HPDE6-E6E7 (cell line): ENCODE data around the gene STEEP1.

ENCODE experiments used
- DNase-seq: peaks from one replicate; pipeline ENCODE4 v3.0.0; 2011; ENCODE audit warnings: missing footprints; ENCODE audit errors: extremely low spot score

STEEP1 gene

DNA sequence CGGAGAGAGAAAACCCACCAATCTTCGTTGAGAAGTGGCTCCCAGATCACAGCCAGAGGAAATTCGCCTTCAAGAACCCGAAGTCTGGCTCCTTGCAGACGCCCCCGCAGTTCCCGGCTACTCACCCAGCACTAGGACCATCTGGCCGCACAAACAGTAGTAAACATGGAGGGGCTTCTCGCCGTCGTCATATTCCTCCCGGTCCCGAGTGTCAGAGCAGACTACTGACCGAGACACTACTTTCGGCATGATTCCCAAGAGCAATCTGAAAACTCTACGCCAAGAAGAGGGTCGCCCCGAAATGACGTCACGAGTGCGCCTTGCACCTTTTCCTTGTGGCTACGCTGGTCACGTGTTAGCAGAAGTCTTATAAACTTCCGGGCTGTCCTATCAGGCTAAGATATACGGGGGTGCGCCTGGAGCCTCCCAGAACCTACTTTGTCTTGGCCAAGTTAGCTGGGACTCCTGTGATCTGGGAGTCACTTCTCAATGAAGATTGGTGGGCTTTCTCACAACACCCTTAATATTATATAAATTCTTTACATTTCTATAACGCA is at the start of gene STEEP1:
Gene STEEP1, minus strand, starts transcription at position 303 of the 557 bp plus-strand sequence. Its CDS starts 54 bp downstream, at position 249.
- peak; percentile 68 for DNase-seq

GRCh38 chrX:119614776-119615175 is 49.6 kb upstream of the STEEP1 start:
- DNase-seq: no peak

- DNase-seq: no peak
Measured at GRCh38 chrX:119607018-119607389, 41.8 kb upstream of the STEEP1 start.

GRCh38 chrX:119606280-119607017 is 41.2 kb upstream of the STEEP1 start, which contains the start of gene NKRF:
Gene NKRF, minus strand, starts transcription at chrX:119606424.
- peak; percentile 68 for DNase-seq

DNA sequence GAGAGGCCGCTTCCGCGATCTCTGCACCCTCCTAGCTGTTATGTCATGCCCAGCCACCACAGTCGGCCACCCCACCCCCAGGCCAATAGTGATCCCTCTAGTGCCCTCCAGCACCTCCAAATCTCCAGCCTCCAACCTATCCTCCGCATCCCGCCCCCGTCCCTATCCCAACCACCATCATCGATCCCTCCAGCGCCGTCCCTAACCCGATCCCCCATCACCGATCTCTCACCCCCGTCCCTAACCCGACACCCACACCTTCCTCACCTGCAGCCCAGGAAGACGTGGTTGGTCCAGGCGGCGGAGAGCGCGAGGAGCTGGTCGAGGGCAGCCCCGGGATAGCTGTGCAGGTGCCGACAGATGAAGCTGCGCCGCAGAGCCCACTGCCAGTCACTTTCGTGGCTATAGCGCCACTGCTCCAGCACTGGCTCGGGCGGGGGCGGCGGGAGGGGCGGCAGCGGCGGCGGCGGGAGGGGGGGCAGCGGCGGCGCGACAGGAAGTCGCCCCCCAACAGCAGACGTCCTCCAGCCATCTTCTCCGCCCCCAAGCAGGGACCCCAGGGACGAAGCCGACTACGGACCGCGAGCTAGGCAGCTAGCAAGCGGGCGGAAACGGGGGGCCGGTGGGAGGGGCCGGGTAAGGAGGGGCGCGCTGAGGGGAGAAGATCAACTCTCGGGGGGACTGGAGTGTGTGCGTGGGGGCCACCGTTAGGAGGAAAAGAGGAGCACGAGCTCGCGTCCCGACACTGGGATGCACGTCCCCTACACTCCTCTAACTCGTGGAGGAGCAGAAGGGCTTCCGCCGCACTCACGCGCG is 40.5 kb upstream of the STEEP1 start:
- no peak for DNase-seq

DNA sequence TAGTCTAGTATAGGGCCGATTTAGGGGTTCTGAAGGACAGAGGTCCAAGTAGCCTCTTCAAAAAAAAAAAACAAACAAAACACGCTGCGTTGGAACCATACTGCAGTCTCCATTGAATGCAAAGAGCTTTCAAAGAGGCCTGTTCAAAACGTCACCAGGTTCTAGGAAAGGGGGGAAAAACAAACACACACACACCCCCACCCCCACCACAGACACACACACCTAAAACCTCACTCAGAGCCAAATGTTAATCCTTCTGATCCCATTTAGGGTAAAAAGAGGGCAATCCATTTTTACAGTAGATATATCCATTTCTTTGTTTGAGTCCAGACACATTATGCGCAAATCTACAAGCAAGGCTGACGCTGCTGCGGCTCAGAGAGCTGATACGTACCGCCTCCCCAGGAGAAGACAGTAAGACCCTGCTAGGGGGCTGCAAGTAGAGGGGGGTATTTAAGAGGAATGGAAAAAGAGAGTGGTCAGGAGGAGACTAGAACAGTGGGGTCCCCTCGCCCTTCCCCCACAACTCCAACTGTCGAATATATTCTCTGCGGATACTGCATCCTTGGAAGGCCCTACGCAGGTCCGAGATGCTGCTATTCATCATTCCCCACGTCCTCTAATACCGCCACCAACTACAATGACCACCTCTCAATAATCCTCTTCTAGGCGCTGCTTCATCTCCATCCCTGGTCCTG is 39.7 kb upstream of the STEEP1 start:
- DNase-seq: no peak

DNA sequence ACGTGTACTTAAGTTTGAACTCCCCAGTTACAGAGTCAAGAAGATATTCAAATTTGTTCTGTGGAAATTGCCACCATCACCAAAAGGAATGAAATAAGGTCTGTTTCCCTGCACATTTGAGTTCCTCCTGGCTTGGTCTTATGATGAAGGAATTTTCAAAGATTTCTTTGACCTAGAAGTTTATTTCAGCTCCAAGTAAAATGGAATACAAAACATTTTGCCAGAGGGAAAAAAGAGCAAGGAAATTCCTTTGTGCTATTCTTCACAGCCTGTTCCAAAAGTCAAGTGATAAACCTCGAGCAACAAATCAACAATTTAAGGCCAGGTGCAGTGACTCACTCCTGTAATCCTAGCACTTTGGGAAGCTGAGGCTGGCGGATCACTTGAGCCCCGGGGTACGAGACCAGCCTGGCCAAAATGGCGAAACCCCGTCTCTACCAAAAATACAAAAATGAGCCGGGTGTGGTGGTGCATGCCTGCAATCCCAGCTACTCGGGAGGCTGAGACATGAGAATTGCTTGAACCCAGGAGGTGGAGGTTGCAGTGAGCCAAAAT is 37.6 kb upstream of the STEEP1 start:
- no peak for DNase-seq

DNA sequence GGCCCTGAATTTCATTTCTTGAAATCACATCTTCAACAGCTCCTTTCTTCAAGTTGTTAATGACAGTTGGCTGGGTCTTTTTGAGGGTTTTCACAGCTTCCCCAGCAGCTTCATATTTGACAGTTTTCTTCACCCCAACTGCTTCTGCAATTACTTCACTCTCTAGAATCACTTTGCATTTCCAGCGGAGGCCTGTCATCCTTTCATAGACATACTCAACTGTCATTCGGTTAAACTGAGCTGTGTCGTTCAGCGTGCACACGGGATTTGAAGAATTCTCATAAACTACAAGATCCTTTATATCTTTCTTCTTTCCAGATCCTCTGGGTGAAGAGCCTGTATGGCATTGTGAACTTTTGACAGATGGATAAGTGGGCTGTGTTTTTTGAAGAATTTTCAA is 24.6 kb upstream of the STEEP1 start:
- no peak for DNase-seq

- no peak for DNase-seq
Measured at GRCh38 chrX:119583431-119584059, 18.3 kb upstream of the STEEP1 start.

DNA sequence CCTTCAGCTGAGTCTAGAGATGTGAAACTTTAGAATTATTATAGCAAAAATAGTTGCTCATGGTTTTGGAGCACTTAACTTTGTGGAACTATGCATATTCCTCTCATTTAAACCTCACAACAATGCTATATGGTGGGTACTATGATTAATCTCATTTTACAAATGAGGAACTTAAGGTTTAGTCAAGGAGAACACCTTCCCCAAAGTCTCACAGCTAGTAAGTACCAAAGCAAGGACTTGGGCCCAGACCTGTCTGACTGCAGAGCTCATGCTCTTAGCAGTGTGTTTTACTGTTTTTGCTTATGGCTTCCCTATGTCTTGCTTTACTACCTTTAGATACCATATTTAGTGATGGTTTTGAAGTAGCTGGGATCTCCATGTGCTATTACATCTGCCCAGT is 14.2 kb upstream of the STEEP1 start:
- DNase-seq: no peak

- DNase-seq: peak; percentile 66
Measured at GRCh38 chrX:119574394-119575266, 9.4 kb upstream of the STEEP1 start, which contains the start of gene UBE2A. Gene UBE2A, plus strand, starts transcription at chrX:119574563. Its CDS starts 149 bp downstream, at chrX:119574712.

DNA sequence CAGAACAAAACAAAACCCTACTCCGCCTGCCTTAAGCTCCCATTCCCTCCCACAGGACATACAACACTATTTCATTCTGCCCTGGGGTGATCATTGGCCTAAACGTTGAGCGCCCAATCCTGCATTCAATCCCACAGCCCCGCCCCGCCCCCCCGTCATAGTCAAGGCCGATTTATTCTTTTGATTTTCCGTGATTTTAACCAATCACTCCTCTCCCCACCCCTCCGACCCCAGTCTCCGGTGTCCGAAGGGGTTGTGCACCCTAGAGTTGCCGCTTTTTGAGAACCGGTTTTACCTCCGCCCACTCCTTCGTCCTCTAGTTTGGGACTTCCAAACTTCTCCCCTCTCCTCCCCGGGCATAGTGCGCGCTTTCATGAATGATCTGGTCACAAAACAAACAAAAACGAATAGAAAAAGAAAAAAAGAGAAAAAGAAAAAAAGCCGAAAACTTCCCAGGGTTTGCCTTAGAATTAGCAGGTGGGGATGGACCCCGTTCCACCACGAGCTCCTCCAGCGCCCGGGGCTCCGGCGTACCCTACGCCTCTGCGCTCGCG is 8.7 kb upstream of the STEEP1 start:
- DNase-seq: peak; percentile 15

DNA sequence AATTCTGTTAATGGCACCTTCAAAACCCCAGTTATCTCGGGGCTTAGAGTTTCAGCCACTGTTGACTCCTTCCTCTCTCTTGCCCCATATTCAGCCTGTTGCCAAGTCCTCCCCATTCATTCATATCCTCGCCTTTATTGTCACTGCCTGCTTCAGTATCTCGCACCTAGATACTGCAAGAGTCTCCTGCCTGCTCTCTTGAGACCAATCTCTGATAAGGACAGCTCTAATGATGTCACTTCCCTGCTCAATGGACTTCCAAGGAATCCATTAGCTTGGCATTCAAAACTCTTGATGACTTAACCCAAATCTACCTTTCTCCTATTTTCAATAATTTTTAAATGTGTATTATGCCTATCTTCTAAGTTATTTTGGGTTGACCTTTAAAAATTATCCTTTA is 8.0 kb upstream of the STEEP1 start:
- no peak for DNase-seq

GRCh38 chrX:119570351-119570835 is 5.2 kb upstream of the STEEP1 start:
- DNase-seq: no peak

DNA sequence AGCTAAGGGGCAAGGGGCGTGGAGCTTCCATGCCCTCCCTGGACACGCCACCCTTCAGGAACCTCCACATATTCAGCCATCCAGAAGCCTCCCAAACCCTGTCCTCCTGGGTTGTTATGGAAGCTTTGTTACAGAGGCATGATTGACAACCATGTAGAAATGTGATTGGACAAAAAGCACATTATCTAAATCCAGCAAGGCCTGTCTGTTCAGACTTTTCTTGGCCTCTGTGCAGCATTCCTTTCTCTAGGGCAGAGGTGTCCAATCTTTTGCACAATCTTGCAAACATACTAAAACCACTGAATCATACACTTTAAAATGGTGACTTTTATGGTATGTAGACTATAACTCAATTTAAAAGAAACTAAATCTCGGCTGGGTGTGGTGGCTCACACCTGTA is 12.7 kb downstream of the STEEP1 start:
- no peak for DNase-seq

GRCh38 chrX:119549327-119550016 is 15.7 kb downstream of the STEEP1 start:
- no peak for DNase-seq

DNA sequence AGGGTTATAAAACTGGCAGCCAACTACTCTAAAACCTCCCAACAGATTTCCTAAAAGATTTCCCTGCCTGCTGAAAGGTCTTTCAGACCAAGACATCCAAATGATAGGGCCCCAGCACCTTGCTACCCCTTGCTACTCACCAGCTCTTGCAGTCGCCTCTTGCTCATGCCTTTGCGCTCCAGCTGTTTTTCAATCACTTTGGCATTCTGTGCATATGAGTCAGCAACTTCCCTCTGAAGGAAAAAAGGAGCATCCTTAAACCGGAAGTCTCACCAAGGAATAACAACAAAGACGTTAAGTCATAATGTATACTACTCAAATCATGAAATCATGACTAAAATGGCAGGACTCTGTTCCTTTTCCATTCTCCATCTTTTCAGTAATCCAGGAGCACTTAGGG is 24.0 kb downstream of the STEEP1 start:
- no peak for DNase-seq

GRCh38 chrX:119539872-119540271 is 25.3 kb downstream of the STEEP1 start:
- no peak for DNase-seq

DNA sequence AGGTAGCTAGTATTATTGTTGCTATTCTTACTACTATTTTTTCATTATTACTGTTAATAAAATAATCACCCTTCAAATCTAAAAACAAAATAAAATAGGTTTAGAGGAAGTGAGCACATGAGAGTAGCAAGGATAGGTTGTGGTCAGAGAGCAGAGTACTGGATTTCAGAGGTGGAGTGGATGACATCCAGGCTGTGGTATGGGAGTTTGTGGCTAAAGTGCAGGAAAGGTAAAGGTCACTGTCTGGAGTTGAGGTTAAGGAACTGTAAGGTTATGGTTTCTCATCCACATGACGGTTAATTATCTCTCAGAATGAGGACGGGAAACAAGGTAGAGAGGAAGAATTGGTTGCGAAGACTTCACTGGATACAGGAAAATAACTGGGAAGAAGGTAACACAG is 27.7 kb downstream of the STEEP1 start:
- DNase-seq: no peak
